ENCODE results near the gene CD79A. TPM values are rescaled to one million over a fixed set of nuclear protein-coding genes. Genes with fewer than 3 reads are reported as not detected.

The CD79A gene
- total RNA-seq, 4 donors from 2014 or later = 0.29 to 0.62 TPM; not detected in 2

DNA sequence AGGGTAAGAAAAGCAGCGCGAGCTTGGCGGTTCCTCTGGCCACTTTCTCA lies 32.3 kb upstream of the CD79A start, which contains the start of gene DMRTC2:
Gene DMRTC2, plus strand, starts transcription at position 42 of the 50 bp plus-strand sequence. CDS start 2,387 bp downstream, outside the sequence.
- H3K27ac ChIP-seq = no peak within 1 kb of the TSS
- no peaks in the 10 kb centered on the region for H3K27me3 ChIP-seq
- intact Hi-C loops (cut with DNase I; ENCODE audit: low total_unique reads) = no loop called here
- H3K9me3 ChIP-seq = no peaks in the 10 kb centered on the region
- TF ChIP-seq, protein P1, sequence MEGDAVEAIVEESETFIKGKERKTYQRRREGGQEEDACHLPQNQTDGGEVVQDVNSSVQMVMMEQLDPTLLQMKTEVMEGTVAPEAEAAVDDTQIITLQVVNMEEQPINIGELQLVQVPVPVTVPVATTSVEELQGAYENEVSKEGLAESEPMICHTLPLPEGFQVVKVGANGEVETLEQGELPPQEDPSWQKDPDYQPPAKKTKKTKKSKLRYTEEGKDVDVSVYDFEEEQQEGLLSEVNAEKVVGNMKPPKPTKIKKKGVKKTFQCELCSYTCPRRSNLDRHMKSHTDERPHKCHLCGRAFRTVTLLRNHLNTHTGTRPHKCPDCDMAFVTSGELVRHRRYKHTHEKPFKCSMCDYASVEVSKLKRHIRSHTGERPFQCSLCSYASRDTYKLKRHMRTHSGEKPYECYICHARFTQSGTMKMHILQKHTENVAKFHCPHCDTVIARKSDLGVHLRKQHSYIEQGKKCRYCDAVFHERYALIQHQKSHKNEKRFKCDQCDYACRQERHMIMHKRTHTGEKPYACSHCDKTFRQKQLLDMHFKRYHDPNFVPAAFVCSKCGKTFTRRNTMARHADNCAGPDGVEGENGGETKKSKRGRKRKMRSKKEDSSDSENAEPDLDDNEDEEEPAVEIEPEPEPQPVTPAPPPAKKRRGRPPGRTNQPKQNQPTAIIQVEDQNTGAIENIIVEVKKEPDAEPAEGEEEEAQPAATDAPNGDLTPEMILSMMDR (IDR thresholded peaks at IDR 0.05) = no peak
- no peak for TF ChIP-seq POLR2A (IDR thresholded peaks at IDR 0.05)
- no peak within 1 kb of the TSS for H3K4me3 ChIP-seq
- no peaks in the 10 kb centered on the region for H3K36me3 ChIP-seq
- no peak for DNase-seq
- H3K4me1 ChIP-seq = no peaks in the 10 kb centered on the region

DNA sequence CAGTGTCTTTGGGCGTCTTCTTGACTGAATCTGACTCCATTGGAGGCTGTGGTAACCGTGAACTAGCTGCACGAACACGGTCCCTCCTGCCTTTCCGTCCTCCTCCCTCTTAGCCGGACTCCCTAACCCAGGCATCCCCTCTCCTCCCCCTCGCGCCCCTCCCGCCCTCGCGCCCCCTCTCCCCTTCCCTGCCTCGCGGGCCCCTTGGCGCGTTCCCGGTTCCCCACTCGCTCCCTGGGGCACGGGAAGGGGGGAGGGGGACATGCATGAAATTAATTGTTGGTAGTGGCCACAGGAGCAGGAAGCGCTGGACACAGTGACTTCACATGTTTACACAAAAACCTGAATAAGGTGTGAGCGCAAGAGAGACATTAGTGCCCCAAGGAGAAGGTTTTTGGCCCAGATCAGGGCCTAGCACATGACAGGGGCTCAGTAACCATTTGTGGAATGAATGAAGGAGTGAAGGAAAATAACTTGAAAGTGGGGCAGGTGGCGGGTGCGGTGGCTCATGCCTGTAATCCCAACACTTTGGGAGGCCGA lies 32.0 kb upstream of the CD79A start:
- no peaks in the 10 kb centered on the region for H3K9me3 ChIP-seq
- H3K4me3 ChIP-seq = no peak overlapping the region
- no peaks in the 10 kb centered on the region for H3K27me3 ChIP-seq
- no peak overlapping the region for H3K27ac ChIP-seq
- TF ChIP-seq, protein P1 (IDR thresholded peaks at IDR 0.05) = no peak
- TF ChIP-seq POLR2A (IDR thresholded peaks at IDR 0.05) = no peak
- no peaks in the 10 kb centered on the region for H3K4me1 ChIP-seq
- H3K36me3 ChIP-seq = no peaks in the 10 kb centered on the region
- no peak for DNase-seq
- intact Hi-C loops (cut with DNase I; ENCODE audit: low total_unique reads) = no loop called here

DNA sequence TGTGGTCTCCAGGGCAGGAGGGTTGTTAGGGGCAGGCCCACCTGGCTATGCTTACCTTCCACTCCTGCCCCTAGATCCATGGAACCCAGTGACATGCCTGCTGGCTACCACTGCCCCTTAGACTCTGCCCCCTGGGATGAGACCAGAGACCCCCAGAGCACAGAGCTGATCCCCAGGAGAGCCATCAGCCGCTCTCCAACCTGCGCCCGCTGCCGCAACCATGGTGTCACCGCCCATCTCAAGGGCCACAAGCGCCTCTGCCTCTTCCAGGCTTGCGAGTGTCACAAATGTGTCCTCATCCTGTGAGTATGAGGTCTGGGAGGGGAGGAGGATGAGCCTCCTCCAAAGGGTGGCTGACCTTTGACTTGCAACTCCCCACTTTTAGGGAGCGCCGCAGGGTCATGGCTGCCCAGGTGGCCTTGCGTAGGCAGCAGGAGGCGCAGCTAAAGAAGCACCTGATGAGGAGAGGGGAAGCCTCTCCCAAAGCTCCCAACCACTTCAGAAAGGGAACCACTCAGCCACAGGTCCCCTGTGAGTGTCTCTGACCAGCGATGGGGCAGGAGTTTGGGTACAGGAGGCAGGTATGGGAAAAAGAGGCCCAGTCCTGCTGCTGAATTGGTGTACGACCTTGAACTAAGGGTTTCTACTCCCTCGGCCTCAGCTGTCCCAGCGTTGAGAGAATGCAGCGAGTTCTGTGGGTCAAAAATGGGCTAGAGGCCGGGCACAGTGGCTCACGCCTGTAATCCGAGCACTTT lies 29.6 kb upstream of the CD79A start:
- Histone ChIP-seq H3K27me3 (no peaks in the 10 kb centered on the region), H3K4me3 (no peak overlapping the region), H3K27ac (no peak overlapping the region), H3K36me3 (no peaks in the 10 kb centered on the region), H3K4me1 (no peaks in the 10 kb centered on the region), H3K9me3 (no peaks in the 10 kb centered on the region)
- DNase-seq = no peak
- TF ChIP-seq, protein P1 (IDR thresholded peaks at IDR 0.05) = no peak
- no peak for TF ChIP-seq POLR2A (IDR thresholded peaks at IDR 0.05)
- intact Hi-C loops (cut with DNase I; ENCODE audit: low total_unique reads) = no loop called here

DNA sequence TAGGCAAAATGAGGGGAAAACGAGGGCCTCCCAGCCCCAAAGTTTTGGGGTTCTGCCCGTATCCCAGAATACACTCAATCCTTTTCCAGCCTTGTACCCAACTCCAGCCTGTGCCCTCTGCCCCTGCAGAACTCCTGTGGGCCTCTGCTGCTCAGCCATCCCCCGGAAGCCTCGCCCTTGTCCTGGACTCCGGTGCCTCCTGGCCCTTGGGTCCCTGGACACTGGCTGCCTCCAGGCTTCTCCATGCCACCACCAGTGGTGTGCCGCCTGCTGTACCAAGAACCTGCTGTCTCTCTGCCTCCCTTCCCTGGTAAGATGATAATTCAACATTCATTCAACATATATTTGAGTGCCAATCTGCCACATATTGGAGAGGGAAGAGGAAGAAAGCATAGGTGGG lies 28.4 kb upstream of the CD79A start:
- intact Hi-C loops (cut with DNase I; ENCODE audit: low total_unique reads) = no loop called here
- TF ChIP-seq, protein P1 (IDR thresholded peaks at IDR 0.05) = no peak
- TF ChIP-seq POLR2A (IDR thresholded peaks at IDR 0.05) = no peak
- Histone ChIP-seq H3K4me3 (no peak overlapping the region), H3K27ac (no peak overlapping the region), H3K9me3 (no peaks in the 10 kb centered on the region), H3K4me1 (no peaks in the 10 kb centered on the region), H3K36me3 (no peaks in the 10 kb centered on the region), H3K27me3 (no peaks in the 10 kb centered on the region)
- no peak for DNase-seq

DNA sequence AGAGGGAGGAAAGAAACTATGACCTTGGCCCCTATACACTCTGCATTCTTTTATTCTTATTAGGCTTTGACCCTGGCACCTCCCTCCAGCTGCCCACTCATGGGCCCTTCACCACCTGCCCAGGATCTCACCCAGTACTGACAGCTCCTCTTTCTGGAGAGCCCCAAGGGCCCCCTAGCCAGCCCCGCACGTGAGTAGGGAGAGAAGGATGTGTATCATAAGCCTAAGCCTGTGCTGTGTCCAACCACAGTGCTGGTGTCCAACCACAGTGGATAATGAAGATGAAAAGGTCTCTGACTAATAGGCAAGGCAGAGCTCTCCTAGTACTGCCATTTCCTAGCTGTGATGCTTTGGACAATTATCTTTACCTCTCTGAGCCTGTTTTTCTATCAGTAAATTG lies 28.0 kb upstream of the CD79A start:
- Histone ChIP-seq H3K27ac (no peak overlapping the region), H3K27me3 (no peaks in the 10 kb centered on the region), H3K4me3 (no peak overlapping the region), H3K9me3 (no peaks in the 10 kb centered on the region), H3K36me3 (no peaks in the 10 kb centered on the region), H3K4me1 (no peaks in the 10 kb centered on the region)
- intact Hi-C loops (cut with DNase I; ENCODE audit: low total_unique reads) = no loop called here
- no peak for DNase-seq
- TF ChIP-seq, protein P1 (IDR thresholded peaks at IDR 0.05) = no peak
- no peak for TF ChIP-seq POLR2A (IDR thresholded peaks at IDR 0.05)
